Stimulated activated CD4-positive, alpha-beta T cell treated with anti-CD3 and anti-CD28 coated beads, Interleukin-12 subunit alpha, Interleukin-12 subunit beta, amount 100 ng/mL, for 4 hours (primary cell): ENCODE data around the gene CEACAM18.
"Not testable (repeated sequence)": the region's sequence is repeated elsewhere in the genome, so short reads cannot be mapped to it uniquely, and the experiment has no call there.

Experiments used
- DNase-seq: peaks from one replicate; pipeline ENCODE4 v3.0.0-alpha.2; 2020

The CEACAM18 gene

GRCh38 chr19:51478381-51479234, at the start of gene CEACAM18:
Gene CEACAM18 (plus strand): TSS chr19:51478539.
- no peak for DNase-seq

- no peak for DNase-seq
These were observed 48.1 kb upstream of the CEACAM18 start for GRCh38 chr19:51430221-51430620.

- no peak for DNase-seq
These were observed 47.2 kb upstream of the CEACAM18 start for GRCh38 chr19:51431124-51431523.

- DNase-seq = no peak
These were observed 45.3 kb upstream of the CEACAM18 start for GRCh38 chr19:51433043-51433442.

GRCh38 chr19:51434456-51434855, 43.9 kb upstream of the CEACAM18 start:
- no peak for DNase-seq

GRCh38 chr19:51439021-51439465, 39.3 kb upstream of the CEACAM18 start:
- DNase-seq = no peak

GRCh38 chr19:51440052-51440451, 38.3 kb upstream of the CEACAM18 start:
- DNase-seq = no peak

GRCh38 chr19:51440846-51441409, 37.4 kb upstream of the CEACAM18 start:
- DNase-seq = peak; percentile 54

GRCh38 chr19:51441410-51442390, 36.6 kb upstream of the CEACAM18 start:
- peak; percentile 75 for DNase-seq

GRCh38 chr19:51447510-51447909, 30.8 kb upstream of the CEACAM18 start:
- not testable (repeated sequence) for DNase-seq

GRCh38 chr19:51448011-51448410, 30.3 kb upstream of the CEACAM18 start:
- no peak for DNase-seq

GRCh38 chr19:51448411-51449016, 29.8 kb upstream of the CEACAM18 start:
- peak; percentile 43 for DNase-seq

GRCh38 chr19:51450730-51451307, 27.5 kb upstream of the CEACAM18 start:
- peak; percentile 49 for DNase-seq

- DNase-seq = no peak
These were observed 21.6 kb upstream of the CEACAM18 start for GRCh38 chr19:51456541-51457290.

- DNase-seq = no peak
These were observed 20.9 kb upstream of the CEACAM18 start for GRCh38 chr19:51457351-51458013.

- DNase-seq = no peak
These were observed 20.2 kb upstream of the CEACAM18 start, which contains the start of gene SIGLEC8 for GRCh38 chr19:51458051-51458645. Gene SIGLEC8 (minus strand): TSS chr19:51458454. CDS start chr19:51458387, 67 bp downstream.

- DNase-seq = no peak
These were observed 19.3 kb upstream of the CEACAM18 start for GRCh38 chr19:51458899-51459505.

GRCh38 chr19:51460164-51460992, 18.0 kb upstream of the CEACAM18 start:
- no peak for DNase-seq

- no peak for DNase-seq
These were observed 16.6 kb upstream of the CEACAM18 start for GRCh38 chr19:51461723-51462161.
